Measurements from ENCODE around the gene NFIX.

Gene NFIX

DNA sequence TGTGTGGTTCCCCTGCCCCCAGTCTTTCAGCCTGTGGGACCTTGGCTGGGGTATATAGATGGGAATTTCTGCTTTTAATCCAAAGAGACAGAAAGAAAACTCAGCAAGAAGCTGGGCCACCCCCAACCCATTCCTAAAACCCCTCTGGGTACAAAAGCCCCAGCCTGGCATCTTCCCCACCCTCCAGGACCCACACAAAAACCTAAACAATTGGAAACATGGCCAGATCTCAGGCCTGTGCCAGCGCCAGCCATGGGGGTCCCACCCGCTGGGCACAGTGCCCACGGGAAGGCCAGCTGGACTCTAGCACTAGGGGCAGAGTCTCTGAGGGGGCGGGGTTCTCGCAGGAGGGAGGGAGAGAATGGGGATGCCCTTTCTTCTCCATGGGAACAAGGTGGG lies 98.8 kb downstream of the NFIX start:
- H3K4me3 ChIP-seq (ENCODE audit: low read depth, low read length): no peak overlapping the region
- TF ChIP-seq CTCF (IDR thresholded peaks at IDR 0.05; ENCODE audit: low read depth, low read length): no peak
- no peak for DNase-seq (ENCODE audit: low read depth, low spot score)
- in situ Hi-C loops (cut with HindIII; ENCODE audit: low sequenced_read_pairs): no loop called here

- no peak for DNase-seq (ENCODE audit: low read depth, low spot score)
- TF ChIP-seq CTCF (IDR thresholded peaks at IDR 0.05; ENCODE audit: low read depth, low read length): no peak
- H3K4me3 ChIP-seq (ENCODE audit: low read depth, low read length): no peak overlapping the region
- in situ Hi-C loops (cut with HindIII; ENCODE audit: low sequenced_read_pairs): no loop called here
Observed at GRCh38 chr19:13094771-13095392, 99.6 kb downstream of the NFIX start.

- no peak for DNase-seq (ENCODE audit: low read depth, low spot score)
- TF ChIP-seq CTCF (IDR thresholded peaks at IDR 0.05; ENCODE audit: low read depth, low read length): no peak
- in situ Hi-C loops (cut with HindIII; ENCODE audit: low sequenced_read_pairs): no loop called here
- no peak overlapping the region for H3K4me3 ChIP-seq (ENCODE audit: low read depth, low read length)
Observed at GRCh38 chr19:13095393-13095784, 100.1 kb downstream of the NFIX start.

- no peak for DNase-seq (ENCODE audit: low read depth, low spot score)
- TF ChIP-seq CTCF (IDR thresholded peaks at IDR 0.05; ENCODE audit: low read depth, low read length): no peak
- in situ Hi-C loops (cut with HindIII; ENCODE audit: low sequenced_read_pairs): no loop called here
- no peak overlapping the region for H3K4me3 ChIP-seq (ENCODE audit: low read depth, low read length)
Observed at GRCh38 chr19:13095934-13096927, 101.0 kb downstream of the NFIX start.

GRCh38 chr19:13097033-13097462 lies 101.8 kb downstream of the NFIX start:
- DNase-seq (ENCODE audit: low read depth, low spot score): no peak
- no peak overlapping the region for H3K4me3 ChIP-seq (ENCODE audit: low read depth, low read length)
- in situ Hi-C loops (cut with HindIII; ENCODE audit: low sequenced_read_pairs): no loop called here
- no peak for TF ChIP-seq CTCF (IDR thresholded peaks at IDR 0.05; ENCODE audit: low read depth, low read length)

DNA sequence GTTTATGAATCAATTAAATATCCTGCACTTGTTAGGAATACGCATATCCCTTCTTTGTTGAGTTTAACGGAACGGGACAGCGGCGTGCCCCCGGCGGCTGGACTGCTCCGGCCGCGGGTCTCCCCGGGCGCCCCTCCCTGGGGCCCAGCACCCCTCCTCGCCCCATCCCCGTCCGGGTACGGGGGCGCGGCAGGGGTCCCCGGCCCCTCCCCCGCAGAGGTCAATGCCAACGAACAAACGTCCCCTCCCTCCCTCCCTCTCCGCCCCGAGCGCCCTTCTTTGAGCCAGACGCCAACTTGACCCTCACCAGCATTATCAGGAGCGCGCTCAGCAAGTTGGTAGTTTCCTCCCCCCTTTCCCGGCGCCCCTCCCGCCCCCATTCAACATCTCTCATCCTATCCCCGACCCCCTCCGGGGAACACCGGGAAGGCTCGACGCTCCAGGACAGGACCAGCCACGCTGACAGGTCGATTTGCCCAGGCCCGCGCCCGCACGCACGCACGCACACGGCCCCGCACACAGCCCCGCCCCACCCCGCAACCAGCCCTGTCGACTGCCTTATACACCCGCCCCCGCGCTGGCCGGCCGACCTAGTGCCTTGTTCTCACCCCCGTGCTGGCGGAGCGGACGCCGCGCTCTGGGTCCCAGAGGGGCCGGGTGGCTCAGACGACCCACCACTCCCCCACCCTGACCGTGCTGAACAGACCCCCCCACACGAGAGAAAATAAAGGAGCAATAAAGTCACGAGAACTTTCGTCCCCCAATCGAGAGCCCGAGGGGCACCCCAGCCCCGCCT lies 102.4 kb downstream of the NFIX start:
- no peak for DNase-seq (ENCODE audit: low read depth, low spot score)
- TF ChIP-seq CTCF (IDR thresholded peaks at IDR 0.05; ENCODE audit: low read depth, low read length): no peak
- no peak overlapping the region for H3K4me3 ChIP-seq (ENCODE audit: low read depth, low read length)
- in situ Hi-C loops (cut with HindIII; ENCODE audit: low sequenced_read_pairs): no loop called here

Measured in astrocyte of the spinal cord (primary cell).